ENCODE results near the gene ADRA1B. TPM values are rescaled to one million over a fixed set of nuclear protein-coding genes. Genes with fewer than 3 reads are reported as not detected.
A peak's percentile ranks its signal among the peaks of the same experiment; 100 is the strongest.

ADRA1B gene
- polyA plus RNA-seq, 2 of the 4 experiments (the other 2 are of a cell fraction) = 4.4 to 8.5 TPM

DNA sequence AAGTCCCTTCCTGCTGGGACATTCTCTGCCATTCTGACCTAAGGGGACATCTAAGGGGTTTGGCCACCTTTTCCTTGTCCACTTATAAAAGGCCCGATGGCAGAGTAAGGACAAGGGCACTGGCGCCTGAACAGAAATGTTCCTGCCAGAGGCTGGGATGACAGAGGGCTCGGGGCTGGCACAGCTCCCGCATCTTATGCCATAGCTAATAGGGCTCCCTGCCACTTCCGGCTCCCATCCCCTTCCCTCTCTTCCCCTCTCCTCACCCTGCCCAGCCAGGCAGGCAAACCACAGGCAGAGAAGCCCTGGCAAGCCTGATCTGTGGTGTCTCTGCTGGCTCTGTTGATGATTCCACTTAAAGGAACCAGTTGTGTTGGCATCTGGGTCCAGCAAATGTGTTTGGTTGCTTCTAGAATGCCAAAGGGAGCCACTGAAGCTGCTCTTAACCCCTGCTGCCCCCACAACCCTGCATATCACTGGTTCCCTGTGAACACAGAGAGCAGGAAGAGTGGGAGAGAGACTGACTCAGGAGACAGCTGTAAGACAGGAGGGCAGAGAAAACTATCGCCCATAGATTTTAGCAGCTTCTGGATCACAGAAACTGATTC is 18.4 kb upstream of the ADRA1B start:
- no peak for ATAC-seq
- POLR2A ChIA-PET = no interaction called here
- H3K4me3 ChIP-seq = no peak overlapping the region
- H3K4me2 ChIP-seq = no peak overlapping the region
- peak overlapping the region; percentile 44 to 77; a peak in 5 of 6 replicates for H3K27ac ChIP-seq
- DNase-seq (ENCODE audit: low read depth in 1 of 2, low spot score in 1 of 2) = no peak
- H3K9me3 ChIP-seq = no peaks in the 10 kb centered on the region
- WGBS (ENCODE audit: missing lambda C conversion rate) = 86% methylated on average over 6 of the region's 6 CpGs
- peaks cover 47% of the 10 kb centered on the region for H3K4me1 ChIP-seq
- TF ChIP-seq ZC3H11A (IDR thresholded peaks at IDR 0.05) (no peak), EHF (CRISPR knock-in tag; IDR thresholded peaks at IDR 0.05) (no peak), FOXS1 (CRISPR knock-in tag; IDR thresholded peaks at IDR 0.05) (no peak)
- no peak for FAIRE-seq
- CTCF ChIA-PET = no interaction called here

DNA sequence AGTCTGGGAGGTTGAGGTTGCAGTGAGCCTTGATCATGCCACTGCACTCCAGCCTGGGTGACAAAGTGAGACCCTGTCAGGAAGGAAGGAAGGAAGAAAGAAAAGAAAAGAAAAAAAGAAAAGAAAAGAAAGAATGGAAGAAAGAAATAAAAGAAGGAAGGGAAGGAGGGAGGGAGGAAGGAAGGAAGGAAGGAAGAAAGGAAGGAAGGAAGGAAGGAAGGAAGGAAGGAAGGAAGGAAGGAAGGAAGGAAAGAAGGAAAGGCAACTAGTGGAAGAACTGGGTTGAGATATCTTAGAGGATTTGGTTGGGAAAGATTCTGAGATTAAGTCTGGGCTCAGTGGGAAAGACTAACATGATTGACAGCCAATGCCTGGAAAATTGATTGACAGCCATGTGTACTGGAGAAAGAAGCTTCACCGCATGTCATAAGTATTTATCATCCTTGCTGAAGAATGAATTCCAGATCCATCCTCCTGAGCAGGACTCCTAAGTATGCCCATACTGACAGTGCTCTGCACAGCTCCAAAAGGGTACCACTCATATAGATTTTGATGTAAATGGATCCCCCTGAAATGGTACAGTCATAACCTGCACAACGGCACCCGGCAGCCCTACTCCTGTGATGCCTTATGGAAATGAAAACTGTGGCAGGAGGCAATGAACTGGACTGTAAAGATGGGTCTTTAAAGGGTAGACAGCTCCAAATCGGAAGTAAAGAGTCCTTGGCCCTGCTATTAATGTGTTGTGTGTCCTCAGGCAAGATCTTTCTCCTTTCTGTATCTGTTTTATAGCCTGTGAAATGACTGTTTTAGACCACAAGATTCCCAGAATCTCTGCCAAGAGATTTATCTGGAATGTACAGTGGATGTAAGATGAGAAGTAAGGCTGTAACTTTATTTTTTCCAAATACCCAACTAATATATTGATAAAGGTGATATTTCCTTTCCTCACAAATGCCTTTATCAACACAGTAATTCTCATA is 16.9 kb upstream of the ADRA1B start:
- Histone ChIP-seq H3K4me3 (no peak overlapping the region), H3K4me1 (peaks cover 55% of the 10 kb centered on the region), H3K4me2 (no peak overlapping the region), H3K27ac (peak overlapping the region; percentile 34 to 72; a peak in 4 of 6 replicates), H3K9me3 (no peaks in the 10 kb centered on the region)
- POLR2A ChIA-PET = no interaction called here
- no peak for DNase-seq (ENCODE audit: low read depth in 1 of 2, low spot score in 1 of 2)
- TF ChIP-seq CEBPB (IDR thresholded peaks at IDR 0.05) = no peak
- no peak for TF ChIP-seq NFE2L2 (conservative IDR thresholded peaks at IDR 0.05; ENCODE audit: low read length)
- TF ChIP-seq JUNB (IDR thresholded peaks at IDR 0.05) = no peak
- peak; percentile 63 for FAIRE-seq
- ATAC-seq = no peak
- WGBS (ENCODE audit: missing lambda C conversion rate) = 88% methylated on average over 4 of the region's 4 CpGs
- CTCF ChIA-PET = interaction anchor here (0.6 kb wide), 1 partner anchor 102 kb away, joined by 3 read pairs; no protein-coding TSS in a partner anchor

DNA sequence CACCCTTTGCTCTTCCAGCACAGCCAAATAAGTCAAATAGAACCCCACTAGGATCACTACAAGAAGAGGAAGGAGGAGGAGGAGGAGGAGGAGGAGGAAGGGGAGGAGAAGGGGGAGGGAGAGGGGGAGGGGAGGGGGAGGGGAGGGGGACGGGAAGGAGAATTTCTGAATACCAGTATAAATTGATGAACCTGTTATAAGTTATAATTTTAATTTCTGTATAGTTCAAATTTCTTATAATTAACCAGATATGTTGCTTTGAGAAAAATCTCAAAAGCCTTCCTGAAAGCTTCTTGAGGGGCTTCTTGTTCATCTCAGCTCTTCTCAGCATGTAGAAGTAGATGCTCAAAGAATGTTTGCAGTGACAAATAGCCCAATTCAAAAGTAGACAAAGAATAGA is 15.0 kb upstream of the ADRA1B start:
- H3K4me3 ChIP-seq = no peak overlapping the region
- ATAC-seq (no peak), FAIRE-seq (no peak), DNase-seq (ENCODE audit: low read depth in 1 of 2, low spot score in 1 of 2) (no peak)
- H3K4me2 ChIP-seq = peak overlapping the region; percentile 62; the same call in 2 of the 3 replicates
- H3K27ac ChIP-seq = peak overlapping the region; percentile 89 to 96
- H3K4me1 ChIP-seq = peaks cover 74% of the 10 kb centered on the region
- no peaks in the 10 kb centered on the region for H3K9me3 ChIP-seq
- TF ChIP-seq, protein P1, sequence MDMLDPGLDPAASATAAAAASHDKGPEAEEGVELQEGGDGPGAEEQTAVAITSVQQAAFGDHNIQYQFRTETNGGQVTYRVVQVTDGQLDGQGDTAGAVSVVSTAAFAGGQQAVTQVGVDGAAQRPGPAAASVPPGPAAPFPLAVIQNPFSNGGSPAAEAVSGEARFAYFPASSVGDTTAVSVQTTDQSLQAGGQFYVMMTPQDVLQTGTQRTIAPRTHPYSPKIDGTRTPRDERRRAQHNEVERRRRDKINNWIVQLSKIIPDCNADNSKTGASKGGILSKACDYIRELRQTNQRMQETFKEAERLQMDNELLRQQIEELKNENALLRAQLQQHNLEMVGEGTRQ (IDR thresholded peaks at IDR 0.05) = no peak
- no peak for TF ChIP-seq NFE2L2 (conservative IDR thresholded peaks at IDR 0.05; ENCODE audit: low read length)
- no peak for TF ChIP-seq CHD2 (IDR thresholded peaks at IDR 0.05; ENCODE audit: low read length, partially characterized antibody)
- TF ChIP-seq EHMT2 (IDR thresholded peaks at IDR 0.05; ENCODE audit: low read depth) = no peak
- TF ChIP-seq, protein P2, sequence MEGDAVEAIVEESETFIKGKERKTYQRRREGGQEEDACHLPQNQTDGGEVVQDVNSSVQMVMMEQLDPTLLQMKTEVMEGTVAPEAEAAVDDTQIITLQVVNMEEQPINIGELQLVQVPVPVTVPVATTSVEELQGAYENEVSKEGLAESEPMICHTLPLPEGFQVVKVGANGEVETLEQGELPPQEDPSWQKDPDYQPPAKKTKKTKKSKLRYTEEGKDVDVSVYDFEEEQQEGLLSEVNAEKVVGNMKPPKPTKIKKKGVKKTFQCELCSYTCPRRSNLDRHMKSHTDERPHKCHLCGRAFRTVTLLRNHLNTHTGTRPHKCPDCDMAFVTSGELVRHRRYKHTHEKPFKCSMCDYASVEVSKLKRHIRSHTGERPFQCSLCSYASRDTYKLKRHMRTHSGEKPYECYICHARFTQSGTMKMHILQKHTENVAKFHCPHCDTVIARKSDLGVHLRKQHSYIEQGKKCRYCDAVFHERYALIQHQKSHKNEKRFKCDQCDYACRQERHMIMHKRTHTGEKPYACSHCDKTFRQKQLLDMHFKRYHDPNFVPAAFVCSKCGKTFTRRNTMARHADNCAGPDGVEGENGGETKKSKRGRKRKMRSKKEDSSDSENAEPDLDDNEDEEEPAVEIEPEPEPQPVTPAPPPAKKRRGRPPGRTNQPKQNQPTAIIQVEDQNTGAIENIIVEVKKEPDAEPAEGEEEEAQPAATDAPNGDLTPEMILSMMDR (IDR thresholded peaks at IDR 0.05) = no peak
- TF ChIP-seq PHF8 (IDR thresholded peaks at IDR 0.05; ENCODE audit: borderline replicate concordance, low read depth) = no peak
- no peak for TF ChIP-seq RARB (CRISPR knock-in tag; IDR thresholded peaks at IDR 0.05)
- TF ChIP-seq, protein P3, sequence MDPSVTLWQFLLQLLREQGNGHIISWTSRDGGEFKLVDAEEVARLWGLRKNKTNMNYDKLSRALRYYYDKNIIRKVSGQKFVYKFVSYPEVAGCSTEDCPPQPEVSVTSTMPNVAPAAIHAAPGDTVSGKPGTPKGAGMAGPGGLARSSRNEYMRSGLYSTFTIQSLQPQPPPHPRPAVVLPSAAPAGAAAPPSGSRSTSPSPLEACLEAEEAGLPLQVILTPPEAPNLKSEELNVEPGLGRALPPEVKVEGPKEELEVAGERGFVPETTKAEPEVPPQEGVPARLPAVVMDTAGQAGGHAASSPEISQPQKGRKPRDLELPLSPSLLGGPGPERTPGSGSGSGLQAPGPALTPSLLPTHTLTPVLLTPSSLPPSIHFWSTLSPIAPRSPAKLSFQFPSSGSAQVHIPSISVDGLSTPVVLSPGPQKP (IDR thresholded peaks at IDR 0.05; ENCODE audit: low read depth, low read length) = no peak
- TF ChIP-seq CBX8 (IDR thresholded peaks at IDR 0.05) = no peak
- no peak for TF ChIP-seq JUNB (IDR thresholded peaks at IDR 0.05)
- TF ChIP-seq ESRRA (IDR thresholded peaks at IDR 0.05; ENCODE audit: borderline replicate concordance, low read length) = no peak
- TF ChIP-seq FOXS1 (CRISPR knock-in tag; IDR thresholded peaks at IDR 0.05) = no peak
- no peak for TF ChIP-seq MAZ (IDR thresholded peaks at IDR 0.05; ENCODE audit: borderline replicate concordance, low read depth, low read length)
- no peak for TF ChIP-seq MYC (IDR thresholded peaks at IDR 0.05; ENCODE audit: borderline replicate concordance, low read length)
- no peak for TF ChIP-seq TP53 (CRISPR knock-in tag; IDR thresholded peaks at IDR 0.05)
- TF ChIP-seq ZC3H11A (IDR thresholded peaks at IDR 0.05) = no peak
- no peak for TF ChIP-seq TFCP2L1 (CRISPR knock-in tag; IDR thresholded peaks at IDR 0.05)
- POLR2A ChIA-PET = no interaction called here
- 56% methylated on average over 1 of the region's 1 CpG for WGBS (ENCODE audit: missing lambda C conversion rate)
- CTCF ChIA-PET = no interaction called here

All from A549 (cell line).